NCI-H1092 treated with DMSO at 0.1 percent for 48 hours (cell line): ENCODE data around the gene SLC66A1.

ENCODE experiments used
- DNase-seq: peaks from one replicate; lab custom pipeline; 2025; lab: John Stamatoyannopoulos, UW

The SLC66A1 gene

DNA sequence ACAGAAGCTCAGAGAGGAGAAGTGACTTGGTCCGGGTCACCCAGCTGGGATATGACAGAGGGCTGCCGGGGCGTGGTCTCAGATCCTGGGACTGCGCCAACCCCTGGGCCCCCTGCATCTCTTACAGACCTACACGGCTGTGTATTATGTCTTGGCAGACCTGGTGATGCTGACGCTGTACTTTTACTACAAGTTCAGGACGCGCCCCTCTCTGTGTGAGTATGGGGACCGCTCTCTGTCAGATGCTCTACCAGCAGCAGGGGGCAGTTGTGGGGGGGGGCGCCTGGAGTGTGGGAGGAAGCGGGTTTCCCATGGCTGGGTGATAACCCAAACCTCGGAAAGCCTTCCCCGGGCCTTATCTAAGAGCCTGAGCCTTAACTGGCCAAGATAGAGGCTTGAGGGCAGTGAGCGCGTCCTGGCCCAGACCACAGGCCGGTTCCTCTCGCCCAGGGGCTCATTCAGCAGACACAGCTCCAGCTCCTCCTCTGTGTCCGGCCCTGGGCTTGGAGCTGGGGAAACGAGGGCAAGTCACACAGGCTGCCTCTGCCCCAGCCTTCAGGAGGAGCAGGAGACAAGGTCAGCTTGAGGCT, 13.3 kb downstream of the SLC66A1 start:
- no peak for DNase-seq

DNA sequence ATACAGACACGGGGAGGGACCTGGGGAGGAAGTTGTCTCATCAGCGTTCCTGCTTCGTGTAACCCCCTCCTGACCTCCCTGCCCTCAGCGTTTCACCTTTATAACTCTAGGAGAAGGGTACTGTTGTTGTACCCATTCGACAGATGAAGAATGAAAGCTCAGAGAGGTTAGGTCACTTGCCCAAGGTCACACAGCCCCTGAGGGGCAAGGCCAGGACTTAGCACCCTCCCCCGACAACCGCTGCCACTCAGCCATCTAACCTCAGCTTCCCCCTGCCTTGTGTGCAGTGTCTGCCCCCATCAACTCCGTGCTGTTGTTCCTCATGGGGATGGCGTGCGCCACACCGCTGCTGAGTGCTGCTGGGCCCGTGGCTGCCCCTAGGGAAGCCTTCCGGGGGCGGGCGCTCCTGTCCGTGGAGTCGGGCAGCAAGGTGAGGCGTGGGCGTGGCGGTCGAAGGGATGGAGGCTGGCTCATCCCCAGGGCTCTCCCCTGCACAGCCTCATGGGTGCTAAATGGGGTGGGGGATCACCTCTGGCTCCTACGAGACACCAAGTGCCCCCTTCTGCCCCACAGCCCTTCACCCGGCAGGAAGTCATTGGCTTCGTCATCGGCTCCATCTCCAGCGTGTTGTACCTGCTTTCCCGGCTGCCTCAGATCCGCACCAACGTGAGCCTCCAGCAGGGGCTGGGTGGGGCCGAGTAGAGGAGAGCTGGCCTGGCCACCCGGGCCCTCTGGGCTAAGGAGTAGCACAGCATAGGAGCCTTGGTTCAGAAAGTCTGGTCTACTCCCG, 14.0 kb downstream of the SLC66A1 start:
- DNase-seq = no peak

- DNase-seq = no peak
Observed at GRCh38 chr1:19326748-19327065, 14.6 kb downstream of the SLC66A1 start.

DNA sequence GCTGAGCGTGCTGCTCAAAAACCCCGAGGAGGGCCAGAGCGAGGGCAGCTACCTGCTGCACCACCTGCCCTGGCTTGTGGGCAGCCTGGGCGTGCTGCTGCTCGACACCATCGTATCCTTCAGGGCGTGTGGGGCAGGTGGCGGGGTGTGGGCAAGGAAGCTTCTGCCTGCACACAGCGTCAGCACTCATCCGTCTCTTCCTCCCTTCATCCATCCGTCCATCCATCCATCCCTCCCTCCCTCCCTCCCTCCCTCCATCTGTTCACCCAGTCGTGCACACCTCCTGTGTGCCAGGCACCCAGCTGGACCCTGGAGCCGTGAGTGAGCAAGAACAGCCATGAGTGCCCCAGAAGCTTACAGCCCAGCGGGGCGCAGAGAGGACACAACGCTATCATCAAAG, 15.2 kb downstream of the SLC66A1 start:
- DNase-seq = no peak

DNA sequence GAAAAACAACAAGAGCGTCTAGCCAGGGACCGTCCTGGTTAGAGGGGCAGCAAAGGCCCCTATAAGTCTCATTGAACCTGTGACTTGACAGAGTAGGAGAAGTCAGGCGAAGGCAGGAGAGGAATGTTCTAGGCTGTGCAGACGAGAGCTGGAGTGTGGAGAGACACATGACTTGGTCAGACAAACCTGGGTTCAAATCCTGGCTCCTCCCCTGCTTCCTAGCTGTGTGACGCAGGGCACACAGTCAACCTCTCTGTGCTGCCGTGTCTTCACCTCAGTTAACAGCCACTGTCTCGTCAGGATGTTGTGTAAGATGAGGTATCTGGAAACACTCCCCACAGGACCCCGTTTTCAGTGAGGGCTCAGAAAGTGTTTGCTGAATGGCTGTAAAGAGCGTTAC, 15.6 kb downstream of the SLC66A1 start:
- no peak for DNase-seq

DNA sequence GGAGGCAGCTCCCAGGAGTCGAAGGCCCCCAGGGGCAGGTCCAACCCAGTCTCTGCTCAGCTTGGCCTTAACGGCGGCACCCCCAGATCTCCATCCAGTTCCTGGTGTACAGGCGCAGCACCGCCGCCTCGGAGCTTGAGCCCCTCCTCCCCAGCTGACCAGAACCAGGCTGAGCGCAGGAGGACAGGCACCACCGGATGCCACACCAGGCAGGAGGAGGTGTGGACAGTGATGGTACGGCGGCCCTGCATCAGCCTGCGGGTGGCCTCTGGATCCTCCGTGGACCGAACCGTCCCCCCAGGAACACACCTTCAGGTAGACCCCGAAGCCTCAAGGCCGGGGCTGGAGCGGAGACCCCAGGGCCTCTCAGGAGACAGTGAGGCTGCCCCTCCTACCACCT, 16.4 kb downstream of the SLC66A1 start:
- no peak for DNase-seq

DNA sequence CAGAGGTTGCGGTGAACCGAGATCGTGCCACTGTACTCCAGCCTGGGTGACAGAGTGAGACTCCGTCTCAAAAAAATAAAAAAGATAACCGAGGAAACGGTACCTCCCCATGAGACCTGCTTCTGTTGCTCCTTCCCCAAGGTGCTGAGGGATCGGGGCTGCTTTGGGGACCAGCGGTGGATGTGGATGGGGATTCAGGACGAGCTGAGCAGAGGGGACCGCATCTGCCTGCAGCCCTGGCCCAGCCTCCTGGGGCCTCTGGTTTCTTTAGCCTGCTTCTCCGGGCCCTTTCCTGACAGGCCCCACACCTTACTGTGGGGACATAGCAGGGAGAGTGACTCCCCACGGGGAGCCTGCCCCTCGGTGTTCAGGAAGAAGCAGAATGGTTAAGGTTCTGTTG, 17.1 kb downstream of the SLC66A1 start:
- DNase-seq = no peak

DNA sequence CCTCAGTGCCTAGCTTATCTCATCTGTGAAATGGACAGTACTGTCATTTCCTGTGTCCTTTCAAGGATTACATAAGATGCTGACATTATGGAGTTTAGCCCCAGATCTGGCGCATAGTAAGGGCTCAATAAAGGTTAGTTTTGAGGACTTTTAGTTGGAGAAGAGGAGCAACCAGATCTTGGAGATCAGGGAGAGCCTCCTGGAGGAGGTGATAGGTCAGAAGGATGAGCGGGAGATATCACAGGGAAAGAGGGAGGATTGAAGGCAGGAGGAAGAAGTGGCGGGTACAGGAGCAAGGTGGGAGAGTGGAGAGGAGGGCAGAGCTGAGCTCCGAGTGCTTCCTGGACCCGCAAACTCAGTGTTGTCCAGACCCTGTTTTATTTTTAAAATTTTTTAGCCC, 17.5 kb downstream of the SLC66A1 start:
- DNase-seq = no peak

- DNase-seq = no peak
Observed at GRCh38 chr1:19330449-19331135, 18.5 kb downstream of the SLC66A1 start.

- no peak for DNase-seq
Observed at GRCh38 chr1:19331262-19331878, 19.2 kb downstream of the SLC66A1 start.

- DNase-seq = no peak
Observed at GRCh38 chr1:19332832-19333231, 20.7 kb downstream of the SLC66A1 start.

GRCh38 chr1:19333587-19334354, 21.6 kb downstream of the SLC66A1 start:
- no peak for DNase-seq

DNA sequence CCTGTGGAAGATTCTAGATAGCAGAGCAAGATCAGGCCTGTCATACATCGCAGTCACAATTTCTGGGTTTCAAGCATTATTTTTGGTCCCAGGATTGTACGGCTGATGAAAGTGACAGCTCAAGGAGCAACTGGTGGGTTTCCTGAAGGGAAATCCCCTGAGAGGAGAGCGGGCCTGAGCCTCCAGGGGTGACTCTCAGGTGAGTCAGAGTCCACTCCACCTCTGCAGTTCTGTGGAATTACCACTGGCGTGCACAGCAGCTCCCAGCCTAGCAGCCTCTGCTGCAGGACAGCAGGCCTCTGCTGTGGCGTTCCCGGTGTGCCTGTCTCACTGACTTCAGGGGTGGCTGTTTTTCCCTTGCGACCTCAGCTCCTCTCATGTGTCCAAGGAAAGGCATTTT, 24.4 kb downstream of the SLC66A1 start:
- no peak for DNase-seq

- DNase-seq = no peak
Observed at GRCh38 chr1:19337289-19337688, 25.2 kb downstream of the SLC66A1 start.

- DNase-seq = no peak
Observed at GRCh38 chr1:19338323-19338762, 26.2 kb downstream of the SLC66A1 start.

DNA sequence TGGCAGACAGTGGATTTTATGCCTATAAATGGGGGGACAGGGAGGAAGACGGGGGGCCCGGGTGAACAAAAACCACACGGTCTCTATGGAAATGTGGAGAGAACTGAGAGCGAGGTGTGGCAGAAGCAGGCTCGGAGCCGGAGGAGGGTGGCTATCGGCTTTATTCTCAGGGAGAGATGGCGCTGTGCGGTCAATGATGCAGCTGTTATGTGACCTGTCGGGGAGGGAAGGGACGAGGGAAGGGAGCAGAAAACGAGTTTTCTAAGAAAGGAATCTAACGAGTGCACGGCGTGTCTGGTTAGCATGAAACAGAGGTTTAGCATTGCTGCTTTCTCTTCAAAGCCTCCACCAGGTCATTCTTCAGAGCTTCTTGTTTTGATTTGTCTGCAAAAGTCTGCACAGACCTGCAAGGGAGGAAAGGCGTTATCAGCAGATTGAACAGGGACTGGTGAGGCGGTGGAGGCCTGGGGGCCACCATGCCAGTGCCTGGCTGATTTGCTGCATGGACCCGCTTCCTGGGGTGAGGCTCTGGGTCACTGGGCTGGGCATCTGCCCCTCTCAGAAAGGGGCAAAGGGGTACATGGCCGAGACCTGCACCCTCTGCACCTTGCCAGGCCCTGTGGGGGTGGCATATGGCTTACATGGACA, 27.2 kb downstream of the SLC66A1 start:
- no peak for DNase-seq

- no peak for DNase-seq
Observed at GRCh38 chr1:19340387-19340937, 28.3 kb downstream of the SLC66A1 start.

DNA sequence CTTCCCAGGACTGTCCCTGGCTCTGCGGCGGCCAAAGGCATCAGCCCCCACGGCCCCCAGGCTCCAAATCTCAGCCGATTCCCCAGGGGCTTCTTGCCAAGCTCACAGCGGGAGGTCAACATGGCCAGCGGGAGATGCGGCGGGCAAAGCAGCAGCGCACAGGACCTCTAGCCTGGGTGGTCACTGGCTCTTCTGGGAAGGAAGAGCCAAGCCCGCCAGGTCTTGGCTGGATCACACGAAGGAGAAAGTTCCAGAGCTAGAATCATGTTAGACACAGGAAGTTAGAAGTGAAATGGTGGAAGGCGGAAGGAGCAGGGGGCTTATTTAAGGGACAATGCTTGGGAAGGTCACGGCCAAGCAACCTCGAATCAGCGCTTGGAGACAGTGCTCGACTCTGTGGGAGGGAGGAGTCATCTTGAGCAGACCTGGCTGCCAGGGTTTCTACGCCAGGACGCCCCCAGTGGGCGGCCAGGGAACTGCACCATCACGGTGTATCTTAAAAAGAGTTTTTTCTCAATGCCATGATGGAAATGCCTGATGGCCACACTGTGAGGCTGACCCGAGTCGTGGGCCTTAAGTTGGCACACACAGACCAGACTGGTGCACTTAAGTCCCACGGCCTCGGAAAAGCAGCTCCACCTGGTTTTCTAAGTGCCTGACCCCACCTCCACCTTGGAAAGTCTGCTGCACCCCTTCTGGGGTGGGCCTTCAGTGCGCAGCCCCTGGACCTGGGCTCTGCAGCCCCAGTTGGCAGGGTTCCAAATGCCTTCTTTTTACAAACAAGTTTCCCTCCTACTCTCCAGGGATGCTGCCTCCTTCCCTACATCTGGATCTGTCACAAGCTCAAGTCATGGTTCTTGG, 29.3 kb downstream of the SLC66A1 start:
- peak; percentile 40 for DNase-seq

DNA sequence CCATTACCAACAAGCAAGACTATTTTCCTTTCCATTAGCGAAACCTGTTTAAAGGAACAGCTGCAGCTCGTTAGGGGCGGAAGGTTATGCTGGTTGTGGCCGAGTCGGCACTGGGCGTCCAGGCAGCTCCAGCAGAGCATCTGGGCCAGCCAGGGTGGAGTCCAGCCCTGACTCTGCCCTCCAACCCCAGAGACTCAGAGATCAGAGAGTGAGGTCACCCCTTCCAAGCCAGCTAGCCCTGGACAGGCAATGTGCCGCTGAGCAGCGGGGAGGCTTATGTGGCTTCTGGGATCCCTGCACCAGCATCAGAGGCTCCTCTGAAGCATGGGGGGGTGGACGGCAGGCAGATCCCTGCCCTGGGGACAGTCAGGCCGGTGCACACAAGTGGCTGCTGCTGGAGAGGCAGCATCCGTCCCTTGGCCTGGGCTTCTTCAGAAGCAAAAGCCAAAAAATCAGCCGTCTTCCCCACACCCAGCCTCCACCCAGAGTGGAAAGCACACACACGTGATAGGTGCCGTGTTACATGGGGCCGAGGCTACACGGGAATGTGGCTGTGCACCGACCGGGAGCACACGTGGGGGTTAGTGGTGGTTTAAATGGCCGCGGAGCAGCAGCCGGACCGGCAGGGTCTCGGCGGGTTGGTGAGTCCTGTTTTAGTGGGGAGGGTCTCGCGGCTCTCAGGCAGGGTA, 30.1 kb downstream of the SLC66A1 start:
- no peak for DNase-seq
